GM20000 (cell line): ENCODE data around the gene NUP43.
A peak's percentile ranks its signal among the peaks of the same experiment; 100 is the strongest.

Experiments
- DNase-seq: peaks from one replicate; pipeline ENCODE4 v3.0.0; 2012; ENCODE audit warnings: low spot score
- CTCF ChIP-seq: IDR thresholded peaks from 2 replicates; pipeline ENCODE4 v1.5.1; 2012; ENCODE audit warnings: mild to moderate bottlenecking, control low read depth; ENCODE audit errors: extremely low read depth, missing control alignments

The NUP43 gene

GRCh38 chr6:149746147-149746946, at the start of gene NUP43:
Gene NUP43, minus strand, starts transcription at chr6:149746529. Its CDS starts 34 bp downstream, at chr6:149746495.
- peak; percentile 89 for DNase-seq
- TF ChIP-seq CTCF: no peak

GRCh38 chr6:149783551-149783950, 37.2 kb upstream of the NUP43 start:
- TF ChIP-seq CTCF: no peak
- no peak for DNase-seq

- no peak for TF ChIP-seq CTCF
- DNase-seq: no peak
Measured at GRCh38 chr6:149782337-149782736, 36.0 kb upstream of the NUP43 start.

- no peak for DNase-seq
- no peak for TF ChIP-seq CTCF
Measured at GRCh38 chr6:149781715-149782114, 35.4 kb upstream of the NUP43 start.

- TF ChIP-seq CTCF: no peak
- no peak for DNase-seq
Measured at GRCh38 chr6:149779644-149779963, 33.3 kb upstream of the NUP43 start.

GRCh38 chr6:149777624-149778023, 31.3 kb upstream of the NUP43 start:
- no peak for DNase-seq
- no peak for TF ChIP-seq CTCF

- no peak for TF ChIP-seq CTCF
- no peak for DNase-seq
Measured at GRCh38 chr6:149771925-149772324, 25.6 kb upstream of the NUP43 start.
